Type B pancreatic cell (in vitro differentiated cells): ENCODE data around the gene NCOA1. TPM values are rescaled to one million over a fixed set of nuclear protein-coding genes. Genes with fewer than 3 reads are reported as not detected.

Experiments used
- DNase-seq: peaks from one replicate; pipeline ENCODE4 v3.0.0; 2021; ENCODE audit warnings: mixed read lengths; ENCODE audit not compliant: unreplicated experiment; ENCODE audit errors: extremely low spot score
- H3K27ac Mint-ChIP-seq: 2 replicates; pipeline ENCODE4 v1.8.0; 2021; ENCODE audit warnings: mild to moderate bottlenecking, mixed read lengths
- H3K27me3 Mint-ChIP-seq: 2 replicates; pipeline ENCODE4 v1.8.0; 2021; ENCODE audit warnings: mixed read lengths
- H3K36me3 Mint-ChIP-seq: 2 replicates; pipeline ENCODE4 v1.8.0; 2021; ENCODE audit warnings: mixed read lengths
- H3K4me1 Mint-ChIP-seq: one replicate; pipeline ENCODE4 v1.8.0; 2021; ENCODE audit warnings: mixed read lengths; ENCODE audit not compliant: unreplicated experiment
- H3K4me3 Mint-ChIP-seq: 2 replicates; pipeline ENCODE4 v1.8.0; 2021; ENCODE audit warnings: mild to moderate bottlenecking, mixed read lengths
- H3K9me3 Mint-ChIP-seq: 2 replicates; pipeline ENCODE4 v1.8.0; 2021; ENCODE audit warnings: mixed read lengths
- total RNA-seq: library from RNA; stranded (reverse); gene quantifications from 2 replicates; pipeline ENCODE4 v1.2.1, GENCODE V29; 2021; ENCODE audit warnings: low replicate concordance
- TF ChIP-seq, protein P1 (sequence below): fragments of 200-600 bp; sonication (generic); conservative IDR thresholded peaks from 2 replicates; pipeline ENCODE4 v1.5.0; 2021; ENCODE audit warnings: antibody characterized with exemption, mild to moderate bottlenecking

The NCOA1 gene
- total RNA-seq, 1 donor from 2014 or later = 23.8 TPM

DNA sequence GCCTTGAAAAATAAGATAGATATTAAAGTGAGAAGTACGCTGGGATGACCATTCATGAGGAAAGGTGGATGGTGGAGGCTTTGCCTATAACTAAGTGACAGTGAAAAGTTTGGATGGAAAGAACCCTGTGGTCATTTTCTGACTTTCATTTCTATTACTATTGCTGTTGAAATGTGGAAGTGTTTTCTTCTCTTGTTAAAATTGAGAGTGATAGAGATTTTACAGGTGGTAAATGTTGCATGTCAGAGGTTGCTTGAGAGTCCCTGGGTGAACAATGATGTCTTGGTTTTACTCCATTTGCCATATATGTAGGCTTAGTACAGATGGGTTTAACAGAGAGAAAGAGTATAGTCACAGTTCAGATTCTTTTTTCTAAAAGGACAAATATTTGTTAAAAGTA lies 18.4 kb downstream of the NCOA1 start:
- H3K27me3 Mint-ChIP-seq = no peaks in the 10 kb centered on the region
- TF ChIP-seq, protein P1, sequence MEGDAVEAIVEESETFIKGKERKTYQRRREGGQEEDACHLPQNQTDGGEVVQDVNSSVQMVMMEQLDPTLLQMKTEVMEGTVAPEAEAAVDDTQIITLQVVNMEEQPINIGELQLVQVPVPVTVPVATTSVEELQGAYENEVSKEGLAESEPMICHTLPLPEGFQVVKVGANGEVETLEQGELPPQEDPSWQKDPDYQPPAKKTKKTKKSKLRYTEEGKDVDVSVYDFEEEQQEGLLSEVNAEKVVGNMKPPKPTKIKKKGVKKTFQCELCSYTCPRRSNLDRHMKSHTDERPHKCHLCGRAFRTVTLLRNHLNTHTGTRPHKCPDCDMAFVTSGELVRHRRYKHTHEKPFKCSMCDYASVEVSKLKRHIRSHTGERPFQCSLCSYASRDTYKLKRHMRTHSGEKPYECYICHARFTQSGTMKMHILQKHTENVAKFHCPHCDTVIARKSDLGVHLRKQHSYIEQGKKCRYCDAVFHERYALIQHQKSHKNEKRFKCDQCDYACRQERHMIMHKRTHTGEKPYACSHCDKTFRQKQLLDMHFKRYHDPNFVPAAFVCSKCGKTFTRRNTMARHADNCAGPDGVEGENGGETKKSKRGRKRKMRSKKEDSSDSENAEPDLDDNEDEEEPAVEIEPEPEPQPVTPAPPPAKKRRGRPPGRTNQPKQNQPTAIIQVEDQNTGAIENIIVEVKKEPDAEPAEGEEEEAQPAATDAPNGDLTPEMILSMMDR = no peak
- H3K27ac Mint-ChIP-seq = no peak overlapping the region
- H3K4me1 Mint-ChIP-seq = peaks cover 12% of the 10 kb centered on the region
- no peaks in the 10 kb centered on the region for H3K9me3 Mint-ChIP-seq
- H3K4me3 Mint-ChIP-seq = no peak overlapping the region
- no peaks in the 10 kb centered on the region for H3K36me3 Mint-ChIP-seq
- no peak for DNase-seq

DNA sequence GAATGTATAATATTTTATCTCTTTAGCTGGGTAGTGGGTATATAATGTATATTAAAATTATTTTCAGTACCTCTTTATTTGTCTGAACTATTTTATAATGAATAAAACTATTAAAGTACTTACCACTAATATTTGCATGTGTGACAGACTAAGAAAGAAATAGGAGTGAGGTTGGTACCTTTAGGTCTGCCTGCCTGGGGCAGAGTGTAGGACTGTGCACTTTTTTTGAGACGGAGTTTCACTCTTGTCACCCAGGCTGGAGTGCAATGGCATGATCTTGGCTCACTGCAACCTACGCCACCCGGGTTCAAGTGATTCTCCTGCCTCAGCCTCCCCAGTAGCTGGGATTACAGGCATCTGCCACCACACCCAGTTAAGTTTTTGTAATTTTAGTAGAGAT lies 18.8 kb downstream of the NCOA1 start:
- TF ChIP-seq, protein P1 = no peak
- H3K36me3 Mint-ChIP-seq = no peaks in the 10 kb centered on the region
- no peak overlapping the region for H3K4me3 Mint-ChIP-seq
- peaks cover 12% of the 10 kb centered on the region for H3K4me1 Mint-ChIP-seq
- H3K27me3 Mint-ChIP-seq = no peaks in the 10 kb centered on the region
- no peak overlapping the region for H3K27ac Mint-ChIP-seq
- H3K9me3 Mint-ChIP-seq = no peaks in the 10 kb centered on the region
- no peak for DNase-seq

DNA sequence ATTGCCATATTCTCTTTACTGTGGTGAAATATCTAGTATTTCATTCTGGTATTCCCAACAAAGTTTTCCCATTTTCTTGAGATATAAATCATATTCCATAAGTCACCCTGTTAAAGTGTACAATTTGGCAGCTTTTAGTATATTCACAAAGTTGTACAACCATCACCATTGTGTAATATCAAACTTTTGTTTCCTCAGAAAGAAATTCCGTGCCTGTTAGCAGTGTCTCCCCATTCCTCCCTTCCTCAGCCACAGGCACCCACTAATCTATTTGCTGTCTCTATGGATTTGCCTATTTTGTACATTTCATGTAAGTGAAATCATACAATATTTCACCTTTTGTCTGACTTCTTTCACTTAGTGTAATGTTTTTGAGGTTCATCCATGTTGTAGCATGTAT lies 19.7 kb downstream of the NCOA1 start:
- no peak overlapping the region for H3K27ac Mint-ChIP-seq
- no peaks in the 10 kb centered on the region for H3K9me3 Mint-ChIP-seq
- H3K36me3 Mint-ChIP-seq = no peaks in the 10 kb centered on the region
- no peaks in the 10 kb centered on the region for H3K27me3 Mint-ChIP-seq
- TF ChIP-seq, protein P1 = no peak
- no peak overlapping the region for H3K4me3 Mint-ChIP-seq
- DNase-seq = no peak
- peaks cover 16% of the 10 kb centered on the region for H3K4me1 Mint-ChIP-seq

DNA sequence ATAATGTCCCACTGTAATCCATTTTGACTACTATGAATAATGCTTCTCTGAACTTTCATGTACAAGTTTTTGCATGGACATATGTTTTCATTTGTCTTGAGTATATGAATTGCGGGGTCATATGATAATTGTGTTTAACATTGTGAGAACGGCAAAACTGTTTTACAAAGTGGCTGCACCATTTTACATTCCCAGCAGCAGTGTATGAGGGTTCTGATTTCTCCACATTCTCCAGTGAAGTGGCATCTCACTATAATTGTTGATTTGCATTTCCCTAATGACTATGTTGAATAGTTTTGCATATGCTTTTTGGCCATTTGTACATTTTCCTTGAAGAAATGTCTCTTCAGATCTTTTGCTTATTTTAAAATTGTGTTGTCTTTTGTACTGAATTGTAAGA lies 20.1 kb downstream of the NCOA1 start:
- H3K27ac Mint-ChIP-seq = no peak overlapping the region
- no peak for DNase-seq

DNA sequence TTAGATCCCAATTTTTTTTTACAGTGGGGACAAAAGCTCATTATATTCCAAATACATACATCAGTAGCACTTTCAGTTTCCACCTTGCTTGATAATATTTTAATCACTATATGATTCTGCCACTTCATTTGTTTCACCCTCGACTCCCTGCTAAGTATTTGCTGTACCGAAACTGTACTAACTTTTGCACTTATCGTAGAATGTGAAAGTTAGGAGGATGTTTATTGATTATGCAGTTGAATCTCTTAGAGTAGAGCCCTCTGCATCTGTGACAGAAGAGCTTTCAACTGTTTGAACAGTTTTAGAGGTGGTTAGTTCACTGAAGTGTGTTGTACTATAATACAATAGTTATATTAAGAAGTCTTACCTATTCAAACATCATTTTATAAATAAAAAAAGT lies 20.8 kb downstream of the NCOA1 start:
- no peak for DNase-seq
- TF ChIP-seq, protein P1 = no peak
- Mint-ChIP-seq H3K27ac (no peak overlapping the region), H3K36me3 (no peaks in the 10 kb centered on the region), H3K4me3 (no peak overlapping the region), H3K27me3 (no peaks in the 10 kb centered on the region), H3K9me3 (no peaks in the 10 kb centered on the region), H3K4me1 (peaks cover 16% of the 10 kb centered on the region)

More for the DNA sequence above, 20.1 kb downstream of the NCOA1 start:
- no peaks in the 10 kb centered on the region for H3K27me3 Mint-ChIP-seq
- H3K9me3 Mint-ChIP-seq = no peaks in the 10 kb centered on the region
- no peak overlapping the region for H3K4me3 Mint-ChIP-seq
- TF ChIP-seq, protein P1 = no peak
- H3K4me1 Mint-ChIP-seq = peaks cover 16% of the 10 kb centered on the region
- H3K36me3 Mint-ChIP-seq = no peaks in the 10 kb centered on the region

DNA sequence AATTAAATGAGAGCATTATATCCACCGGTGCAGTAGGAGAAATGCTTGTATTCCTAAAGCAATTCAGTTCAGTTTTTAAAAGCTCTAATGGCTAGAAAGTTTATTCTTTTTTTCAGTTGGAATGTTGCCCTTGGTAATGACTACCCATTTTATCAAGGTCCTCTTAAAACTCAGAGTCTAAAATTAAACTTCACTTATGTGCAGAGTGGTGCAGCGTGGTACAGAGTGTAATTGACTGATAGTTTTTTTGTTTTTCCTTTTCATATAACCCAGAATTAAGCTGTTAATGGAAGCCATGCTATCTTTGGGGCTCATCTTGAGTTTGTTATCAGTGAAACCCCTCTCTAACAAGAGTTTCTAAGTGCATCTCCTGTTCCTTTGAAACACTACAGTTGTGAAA lies 21.4 kb downstream of the NCOA1 start:
- Mint-ChIP-seq H3K4me3 (no peak overlapping the region), H3K4me1 (peaks cover 20% of the 10 kb centered on the region), H3K9me3 (no peaks in the 10 kb centered on the region), H3K36me3 (no peaks in the 10 kb centered on the region), H3K27ac (no peak overlapping the region), H3K27me3 (no peaks in the 10 kb centered on the region)
- TF ChIP-seq, protein P1 = no peak
- no peak for DNase-seq
